ENCODE data around the gene LRPAP1. TPM values are rescaled to one million over a fixed set of nuclear protein-coding genes. Genes with fewer than 3 reads are reported as not detected.
"Not testable (repeated sequence)": the region's sequence is repeated elsewhere in the genome, so short reads cannot be mapped to it uniquely, and the experiment has no call there.

Gene LRPAP1
- total RNA-seq, 1 experiment from 2014 or later, result 257 TPM

DNA sequence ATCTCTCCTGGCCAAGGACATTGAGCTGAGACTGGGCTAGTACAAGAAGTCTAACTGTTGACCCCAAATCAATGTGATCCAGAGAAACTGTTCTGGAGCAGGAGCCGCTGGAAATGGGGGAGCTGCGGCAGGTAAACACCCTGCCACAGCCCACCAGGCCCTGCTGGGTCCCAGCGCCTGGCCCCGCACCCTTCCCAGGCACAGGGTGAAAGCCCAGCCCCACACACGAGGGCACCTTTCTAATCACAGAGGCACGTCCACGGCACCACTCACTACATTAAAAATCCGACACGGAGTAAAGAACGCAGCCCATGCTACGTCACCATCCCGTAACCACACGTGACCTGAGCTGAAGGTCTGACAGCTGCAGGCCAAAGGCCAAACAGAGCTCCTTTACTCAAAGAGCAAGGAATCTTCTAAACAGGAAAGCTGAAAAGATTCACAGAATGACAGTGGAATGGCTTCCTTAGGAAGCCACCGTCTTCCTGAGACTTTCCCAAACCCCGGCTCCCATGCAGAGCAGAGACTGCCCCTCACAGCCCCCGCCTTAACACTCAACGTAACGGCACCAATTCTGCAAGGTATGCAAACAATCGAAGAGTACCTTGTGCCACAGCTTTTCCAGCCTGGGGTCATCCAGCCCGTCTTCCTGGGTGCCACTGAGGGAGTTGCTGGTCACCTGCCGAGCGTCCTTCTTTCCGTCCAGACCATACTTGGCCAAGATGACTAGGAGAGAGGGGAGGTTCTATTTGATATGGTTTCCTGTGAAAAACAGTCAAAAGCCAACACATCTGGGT, 12.6 kb downstream of the LRPAP1 start:
- DNase-seq (ENCODE audit: low spot score), result no peak

- DNase-seq (ENCODE audit: low spot score), result no peak
These were observed 13.3 kb downstream of the LRPAP1 start for GRCh38 chr4:3518941-3519340.

- DNase-seq (ENCODE audit: low spot score), result no peak
These were observed 13.7 kb downstream of the LRPAP1 start for GRCh38 chr4:3518511-3518880.

DNA sequence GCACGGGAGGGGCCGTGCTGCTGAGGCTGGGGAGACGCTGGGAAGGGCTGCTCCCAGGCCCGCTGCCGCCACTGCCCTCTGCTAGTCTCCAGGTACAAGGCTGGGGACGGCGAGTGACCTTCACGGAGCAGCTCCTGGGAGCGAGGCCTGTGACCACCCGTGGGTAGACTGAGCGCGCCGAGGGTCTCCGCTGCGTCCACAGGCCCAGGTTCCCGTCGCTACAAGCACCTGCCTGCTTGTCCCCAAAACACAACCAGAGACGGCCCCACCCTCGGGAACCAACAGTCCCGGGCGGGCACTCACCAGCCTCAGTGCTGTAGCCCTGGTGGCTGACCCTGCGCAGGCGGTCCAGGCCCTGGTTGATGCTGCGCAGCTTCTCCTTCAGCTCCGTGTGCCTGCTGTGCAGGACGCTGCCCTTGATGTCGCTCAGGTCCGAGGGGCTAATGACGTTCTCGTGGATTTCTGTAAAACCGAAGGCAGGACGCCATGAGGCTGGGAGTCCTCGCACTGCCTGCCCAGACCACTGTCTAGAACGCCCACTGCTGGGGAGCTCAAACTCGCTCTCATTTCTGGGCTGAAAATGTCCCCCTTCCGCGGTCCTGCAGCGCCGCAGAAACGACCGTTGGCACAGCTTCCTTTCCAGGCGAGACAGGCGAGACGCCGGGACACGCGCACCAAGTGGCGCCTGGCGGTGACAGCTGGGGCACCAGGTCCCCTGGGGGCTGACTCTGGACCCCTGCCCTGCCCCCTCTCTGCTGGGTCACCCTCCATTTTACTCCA, 14.3 kb downstream of the LRPAP1 start:
- DNase-seq (ENCODE audit: low spot score), result no peak

DNA sequence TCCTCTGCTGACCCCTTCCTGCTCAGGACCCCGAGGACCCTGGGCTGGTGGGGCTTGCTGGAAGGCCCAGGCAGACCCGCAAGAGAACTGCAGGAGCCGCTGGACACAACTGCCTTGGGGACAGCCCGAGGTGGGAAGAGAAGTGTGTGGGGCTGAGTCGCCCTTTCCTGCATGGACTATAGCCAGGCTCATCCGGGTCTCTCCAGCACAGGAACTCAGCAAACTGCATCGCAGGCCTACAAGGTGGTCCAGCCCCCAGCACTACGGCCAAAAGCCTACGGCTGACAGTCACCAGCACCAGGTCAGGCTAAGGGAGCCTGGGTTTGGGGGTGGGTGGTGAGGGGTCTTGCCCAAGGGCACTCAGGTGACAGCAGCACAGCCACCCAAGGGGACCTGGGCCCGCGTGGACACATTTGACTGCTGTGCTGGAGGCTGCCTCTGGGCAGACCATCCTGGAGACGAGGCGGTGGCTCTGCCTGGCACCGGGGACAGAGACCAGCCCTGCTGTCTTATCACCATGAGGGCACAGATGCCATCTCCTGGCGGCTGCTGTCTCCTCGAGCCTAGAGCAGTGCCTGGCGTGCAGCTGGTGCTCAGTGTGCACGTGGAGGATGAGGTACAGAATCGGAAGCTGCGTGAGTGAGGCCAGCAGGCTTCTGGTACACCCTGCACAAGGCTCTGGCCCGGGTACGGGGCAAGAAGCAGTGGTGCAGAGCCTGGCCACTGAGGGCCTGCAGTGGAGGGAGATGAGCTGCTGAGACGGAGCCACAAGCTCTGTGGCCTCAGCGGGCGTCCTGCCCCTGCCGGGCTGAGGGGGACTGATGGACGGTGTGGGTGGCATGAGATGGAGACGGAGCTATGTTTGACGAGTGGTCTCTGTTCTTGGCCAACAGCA, 15.1 kb downstream of the LRPAP1 start:
- no peak for DNase-seq (ENCODE audit: low spot score)

GRCh38 chr4:3516061-3516835, 16.0 kb downstream of the LRPAP1 start:
- DNase-seq (ENCODE audit: low spot score), result no peak

DNA sequence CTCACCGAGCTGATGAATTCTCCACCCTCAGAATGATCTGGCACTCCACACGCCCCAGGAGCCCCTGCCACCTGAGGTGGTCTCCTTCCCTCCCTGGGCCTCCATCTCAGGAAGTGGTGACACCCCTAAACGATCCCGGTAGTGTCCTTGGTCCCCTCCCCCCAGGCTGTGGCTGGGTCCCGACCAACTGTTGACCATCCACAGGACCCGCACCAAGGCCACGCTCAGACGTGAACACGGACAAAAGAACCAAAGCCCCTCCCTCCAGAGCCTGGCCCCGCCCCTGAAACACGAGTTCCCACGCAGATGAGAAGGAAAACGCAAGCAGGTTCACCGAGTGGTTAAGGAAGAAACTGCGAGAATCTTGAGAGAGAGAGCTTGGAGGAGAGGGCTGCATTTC, 16.6 kb downstream of the LRPAP1 start:
- DNase-seq (ENCODE audit: low spot score), result no peak

GRCh38 chr4:3514806-3515501, 17.3 kb downstream of the LRPAP1 start:
- DNase-seq (ENCODE audit: low spot score), result no peak

DNA sequence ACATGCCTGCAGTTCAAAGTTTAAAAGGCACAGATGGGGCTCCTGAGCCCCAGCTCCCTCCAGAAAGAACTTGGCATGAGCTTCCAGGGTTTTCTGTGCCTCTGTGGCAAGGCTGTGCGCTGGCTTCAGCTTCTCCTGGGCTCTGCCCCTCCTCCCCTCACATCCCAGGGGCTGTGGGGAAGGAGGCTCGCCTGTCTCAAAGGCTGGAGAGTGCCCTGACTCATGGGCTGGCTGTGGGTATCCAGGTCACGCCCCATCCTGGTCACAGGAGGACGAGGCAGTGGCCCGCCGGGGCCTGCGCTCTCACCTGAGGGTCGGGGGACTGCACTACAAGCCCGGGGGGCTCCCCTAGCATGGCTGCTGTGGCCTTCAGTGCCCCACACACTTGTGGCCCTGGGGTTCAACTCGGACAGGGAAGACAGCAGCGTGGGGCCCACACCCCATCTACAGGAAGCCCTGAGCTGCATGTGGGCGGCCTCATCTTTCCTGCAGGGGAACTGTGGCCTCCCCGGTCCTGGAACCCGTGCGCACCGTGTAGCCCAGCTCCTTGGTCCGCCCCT, 17.9 kb downstream of the LRPAP1 start:
- no peak for DNase-seq (ENCODE audit: low spot score)

DNA sequence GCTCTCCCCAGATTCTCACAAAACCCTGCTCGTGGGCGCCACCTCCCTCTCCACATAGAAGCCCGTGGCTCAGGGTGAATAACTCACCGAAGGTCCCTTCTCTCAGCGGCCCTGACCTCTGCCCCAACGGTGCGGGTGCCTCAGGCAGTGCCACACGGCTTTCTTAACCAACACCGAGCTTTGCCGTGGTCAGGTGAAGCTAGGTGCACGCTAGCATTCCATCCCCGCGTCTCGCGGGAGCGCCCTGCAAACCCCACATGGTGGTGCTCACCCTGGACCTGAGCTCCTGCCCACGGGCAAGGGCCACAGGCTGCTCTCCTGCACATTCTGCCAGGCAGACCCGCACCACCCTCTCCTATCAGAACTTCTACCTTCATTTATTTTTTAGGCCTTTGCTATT, 18.4 kb downstream of the LRPAP1 start:
- DNase-seq (ENCODE audit: low spot score), result no peak

- DNase-seq (ENCODE audit: low spot score), result no peak
These were observed 19.5 kb downstream of the LRPAP1 start for GRCh38 chr4:3512719-3513118.

GRCh38 chr4:3512279-3512678, 19.9 kb downstream of the LRPAP1 start:
- DNase-seq (ENCODE audit: low spot score), result no peak

- not testable (repeated sequence) for DNase-seq (ENCODE audit: low spot score)
These were observed 20.6 kb downstream of the LRPAP1 start for GRCh38 chr4:3511601-3512000.

GRCh38 chr4:3511187-3511586, 21.0 kb downstream of the LRPAP1 start:
- no peak for DNase-seq (ENCODE audit: low spot score)

- no peak for DNase-seq (ENCODE audit: low spot score)
These were observed 21.7 kb downstream of the LRPAP1 start for GRCh38 chr4:3510481-3510880.

DNA sequence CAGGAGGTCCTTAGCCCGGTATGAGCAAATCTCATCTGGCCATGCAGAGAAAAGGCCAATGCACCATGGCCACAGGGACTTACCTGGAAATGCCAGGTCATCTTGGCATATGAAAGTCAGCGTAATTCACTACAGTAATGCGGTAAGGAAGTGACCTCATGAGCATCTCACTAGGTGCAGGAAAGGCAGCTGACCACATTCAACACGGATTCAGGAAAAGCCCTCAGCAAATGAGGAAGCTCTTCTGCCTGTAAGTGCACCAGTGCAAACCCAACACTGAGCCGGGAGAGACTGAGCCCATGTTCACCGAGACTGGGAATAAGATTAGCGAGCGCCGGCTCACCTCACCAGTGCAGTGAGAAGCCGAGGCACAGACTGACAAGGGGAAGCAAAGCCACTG, 23.7 kb downstream of the LRPAP1 start:
- DNase-seq (ENCODE audit: low spot score), result no peak

DNA sequence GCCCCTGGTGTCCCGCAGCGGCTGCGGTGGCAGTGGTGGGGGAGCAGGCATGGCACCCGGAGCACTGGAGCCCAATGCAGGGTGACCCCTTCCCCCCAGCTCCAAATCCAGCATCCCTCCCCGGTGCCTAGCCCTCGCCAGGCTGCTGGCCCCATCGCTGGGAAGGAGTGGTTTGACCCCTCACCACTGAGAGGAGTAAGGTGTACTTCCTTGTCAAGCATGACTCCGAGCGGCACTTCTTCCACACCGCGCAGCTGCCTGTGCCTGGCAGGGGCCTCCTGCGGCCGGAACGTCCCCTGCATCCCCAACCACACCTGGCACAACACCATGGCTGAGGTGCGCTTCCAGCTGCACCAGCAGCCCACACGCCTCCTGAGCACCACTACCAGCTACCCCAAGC, 27.0 kb downstream of the LRPAP1 start:
- DNase-seq (ENCODE audit: low spot score), result no peak

DNA sequence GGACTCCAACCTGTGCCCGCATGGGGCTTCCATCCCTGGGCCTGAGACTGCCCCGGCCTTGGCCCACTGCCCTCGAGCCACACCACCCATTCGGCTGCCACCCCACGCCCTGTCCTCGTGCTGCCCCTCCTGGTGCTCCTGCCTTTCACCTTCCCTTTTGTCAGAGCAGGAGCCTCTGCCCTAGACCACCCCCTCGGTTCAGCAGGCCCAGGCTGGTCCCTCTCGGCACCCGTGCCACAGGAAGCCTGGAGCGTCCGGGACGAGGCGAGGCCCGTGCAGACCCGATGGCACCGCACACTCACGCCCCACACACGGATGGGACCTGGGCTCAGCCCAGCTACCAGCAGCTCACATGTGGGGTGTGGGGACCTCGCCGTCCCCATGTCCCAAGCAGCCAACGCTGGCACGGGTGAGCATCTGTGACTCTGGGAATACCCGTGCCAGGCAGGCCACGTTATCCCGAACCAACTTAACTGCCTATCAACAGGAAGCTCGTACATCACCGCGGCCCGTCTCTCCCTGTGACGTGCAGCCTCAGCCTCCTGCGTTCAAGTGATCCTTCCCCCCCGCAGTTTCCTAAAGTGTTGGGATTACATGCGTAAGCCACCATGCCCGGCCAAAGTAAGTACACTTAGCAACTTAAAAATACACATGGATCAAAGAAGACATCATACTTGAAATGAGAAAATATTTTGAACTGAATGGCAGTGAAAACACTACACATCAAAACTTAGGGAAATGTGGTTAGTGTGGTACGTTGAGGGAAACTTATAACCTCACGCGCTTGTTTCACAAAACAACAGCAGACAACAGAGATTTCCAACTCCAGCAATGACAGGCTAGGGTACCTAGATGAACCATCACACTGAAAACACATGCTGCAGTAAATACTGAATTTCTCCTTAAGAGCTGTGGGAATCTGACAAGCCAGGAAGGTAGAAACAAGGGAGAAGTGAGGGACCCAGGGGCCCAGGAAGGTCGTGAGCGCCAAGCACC, 29.0 kb downstream of the LRPAP1 start:
- no peak for DNase-seq (ENCODE audit: low spot score)

DNA sequence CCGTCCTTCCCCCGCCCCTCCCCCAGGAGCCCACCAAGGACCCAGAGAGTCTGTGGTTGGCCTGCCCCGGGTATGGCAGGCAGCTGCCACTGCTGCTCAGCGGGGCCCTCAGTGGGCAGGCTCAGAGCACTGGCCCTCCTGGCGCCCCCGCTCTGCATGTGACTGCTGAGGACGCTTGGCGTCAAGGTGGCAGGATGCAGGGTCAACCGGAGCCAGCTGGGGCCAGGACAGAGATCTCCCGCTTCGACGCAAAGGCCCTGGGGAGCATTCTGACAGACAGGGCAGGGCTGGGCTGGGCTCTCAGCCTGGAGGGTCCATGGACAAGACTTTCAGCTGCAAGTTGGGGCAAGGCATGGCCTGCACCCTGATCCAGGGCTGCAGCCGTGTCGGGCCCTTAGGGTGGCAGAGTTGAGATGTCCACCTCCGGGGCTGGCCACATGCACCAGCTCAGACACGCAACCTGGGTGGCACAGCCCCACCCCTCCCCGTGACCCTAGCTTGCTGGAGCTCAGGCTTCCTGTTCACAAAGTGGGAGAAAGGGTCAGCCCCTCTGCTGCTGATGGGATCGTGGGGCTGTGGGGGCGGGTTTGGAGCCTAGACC, 30.3 kb downstream of the LRPAP1 start:
- DNase-seq (ENCODE audit: low spot score), result no peak
